Activated CD8-positive, alpha-beta memory T cell treated with anti-CD3 and anti-CD28 coated beads for 4 hours (primary cell): ENCODE results near the gene CORT.

Experiments used
- DNase-seq, 2 donors: peaks; one replicate each; pipeline ENCODE4 v3.0.0-alpha.2; 2020; ENCODE audit warnings: low read depth in 2 of 2

Gene CORT

GRCh38 chr1:10474613-10475507 lies 25.0 kb downstream of the CORT start, which contains the start of gene PEX14:
PEX14 (plus strand) TSS chr1:10474950; CDS start chr1:10474967, 17 bp downstream.
- peak; percentile 57 to 72 for DNase-seq

GRCh38 chr1:10475510-10475909 lies 25.7 kb downstream of the CORT start:
- no peak for DNase-seq

GRCh38 chr1:10479296-10479695 lies 29.5 kb downstream of the CORT start:
- no peak for DNase-seq

- DNase-seq, result no peak
Observed at GRCh38 chr1:10480614-10481013, 30.8 kb downstream of the CORT start.

GRCh38 chr1:10484521-10484920 lies 34.7 kb downstream of the CORT start:
- DNase-seq, result no peak

GRCh38 chr1:10489291-10490055 lies 39.6 kb downstream of the CORT start:
- DNase-seq, result no peak

- no peak for DNase-seq
Observed at GRCh38 chr1:10490286-10490970, 40.6 kb downstream of the CORT start.

GRCh38 chr1:10494418-10494753 lies 44.6 kb downstream of the CORT start:
- no peak for DNase-seq

GRCh38 chr1:10494754-10495474 lies 45.1 kb downstream of the CORT start:
- DNase-seq, result peak; percentile 50 to 54

GRCh38 chr1:10495475-10495817 lies 45.6 kb downstream of the CORT start:
- no peak for DNase-seq

- no peak for DNase-seq
Observed at GRCh38 chr1:10495952-10496351, 46.1 kb downstream of the CORT start.

- DNase-seq, result no peak
Observed at GRCh38 chr1:10497109-10497508, 47.3 kb downstream of the CORT start.

GRCh38 chr1:10498231-10498630 lies 48.4 kb downstream of the CORT start:
- DNase-seq, result no peak
